ENCODE measurements around the gene FBXO33.
A peak's percentile ranks its signal among the peaks of the same experiment; 100 is the strongest.

Gene FBXO33

DNA sequence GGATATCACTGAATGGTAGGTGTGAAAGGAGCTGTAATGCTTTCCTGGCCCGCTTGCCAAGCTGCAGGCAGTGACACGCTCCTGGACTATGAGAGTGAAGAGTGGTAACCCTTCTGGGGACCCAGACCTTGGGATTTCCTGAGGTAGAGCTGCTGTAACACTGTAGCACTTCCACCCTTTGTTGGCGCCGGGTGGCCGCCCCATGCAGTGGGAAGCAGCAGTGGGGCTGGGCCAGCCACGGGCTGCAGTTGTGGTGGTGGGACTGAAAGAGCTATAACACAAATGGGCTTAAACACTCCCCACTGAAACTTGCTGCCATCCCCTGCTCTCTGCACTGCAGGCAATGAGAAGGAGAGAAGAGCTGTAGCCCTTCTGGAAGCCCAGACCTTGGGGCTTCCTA is 9.6 kb upstream of the FBXO33 start:
- no peaks in the 10 kb centered on the region for H3K27me3 Mint-ChIP-seq
- H3K27ac Mint-ChIP-seq = no peak overlapping the region
- DNase-seq (no peak), ATAC-seq (replicated peaks) (no peak)
- H3K36me3 Mint-ChIP-seq = peaks cover 2 to 16% of the 10 kb centered on the region in 2 donors
- peaks cover 6 to 11% of the 10 kb centered on the region in 2 donors for H3K4me1 Mint-ChIP-seq
- H3K4me3 Mint-ChIP-seq = no peak overlapping the region
- peaks cover 4 to 5% of the 10 kb centered on the region in 2 donors for H3K9me3 Mint-ChIP-seq

DNA sequence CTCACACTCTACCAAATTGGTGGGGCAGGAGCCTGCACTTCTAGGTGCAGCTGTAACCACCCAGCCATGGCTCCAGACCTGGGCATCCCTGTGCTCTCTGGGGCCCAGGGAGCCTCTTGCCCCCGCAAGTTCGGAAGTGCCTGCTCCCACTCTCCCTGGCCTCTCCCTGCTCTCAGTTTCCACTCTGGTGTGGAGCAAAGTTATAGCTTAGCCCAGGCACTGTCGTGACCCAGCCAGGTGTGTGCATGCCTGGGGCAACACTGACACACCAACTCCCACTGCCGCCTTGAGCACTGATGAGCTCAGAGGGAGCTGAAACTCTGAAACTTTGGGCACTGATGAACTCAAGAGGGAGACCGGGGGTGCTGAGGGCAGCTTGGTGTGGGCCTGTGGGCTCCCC is 8.7 kb upstream of the FBXO33 start:
- ATAC-seq (replicated peaks) (no peak), DNase-seq (no peak)
- H3K27me3 Mint-ChIP-seq = no peaks in the 10 kb centered on the region
- no peak overlapping the region for H3K4me3 Mint-ChIP-seq
- H3K36me3 Mint-ChIP-seq = peaks cover 2 to 16% of the 10 kb centered on the region in 2 donors
- H3K9me3 Mint-ChIP-seq = peaks cover 4 to 5% of the 10 kb centered on the region in 2 donors
- H3K4me1 Mint-ChIP-seq = peaks cover 0 to 2% of the 10 kb centered on the region in 2 donors
- H3K27ac Mint-ChIP-seq = no peak overlapping the region

DNA sequence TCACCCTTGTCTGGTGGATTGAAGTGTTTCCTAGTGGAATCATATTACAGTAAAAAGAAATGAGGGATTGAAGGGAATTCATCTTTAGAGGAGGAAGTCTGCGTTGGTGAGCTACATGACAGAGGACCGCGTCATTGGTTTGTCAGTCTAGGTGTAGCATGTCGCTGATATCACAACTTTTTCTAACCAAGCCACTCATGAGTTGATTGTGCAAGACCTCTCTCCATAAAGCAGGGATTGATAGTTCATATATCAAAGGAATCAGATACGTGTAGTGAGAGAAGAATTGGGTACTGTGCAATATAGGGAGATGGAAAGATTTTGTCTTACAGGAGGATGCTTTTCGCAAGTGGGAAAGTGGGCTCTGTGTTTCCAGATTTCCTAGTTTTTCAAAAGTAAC is 3.0 kb upstream of the FBXO33 start:
- Mint-ChIP-seq H3K4me3 (no peak overlapping the region), H3K9me3 (no peaks in the 10 kb centered on the region)
- ATAC-seq (replicated peaks) = no peak

DNA sequence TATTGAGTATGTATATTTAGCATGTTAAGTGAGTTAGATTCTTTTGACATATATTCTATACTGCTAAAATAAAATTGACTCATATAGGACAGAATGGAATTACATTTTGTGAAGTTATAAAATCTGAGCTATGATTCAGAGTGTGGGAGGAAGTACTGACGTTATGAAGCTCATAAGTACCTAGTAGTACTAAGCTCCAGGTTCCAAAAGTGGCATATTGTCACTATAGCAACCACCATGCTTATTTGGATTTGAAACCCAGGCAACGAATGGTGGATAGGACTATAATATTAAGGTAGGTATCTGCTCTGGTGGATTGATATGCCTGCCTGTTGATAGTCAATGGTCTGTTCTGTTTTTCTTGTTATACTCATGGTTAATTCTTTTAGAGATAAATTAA is 2.2 kb upstream of the FBXO33 start:
- Mint-ChIP-seq H3K9me3 (no peaks in the 10 kb centered on the region), H3K4me1 (peaks cover 18 to 25% of the 10 kb centered on the region in 2 donors), H3K36me3 (peaks cover 0 to under 1% of the 10 kb centered on the region in 2 donors), H3K4me3 (no peak overlapping the region), H3K27me3 (no peaks in the 10 kb centered on the region), H3K27ac (no peak overlapping the region)
- DNase-seq (no peak), ATAC-seq (replicated peaks) (no peak)

More for the DNA sequence above, 3.0 kb upstream of the FBXO33 start:
- no peaks in the 10 kb centered on the region for H3K27me3 Mint-ChIP-seq
- DNase-seq = no peak
- no peak overlapping the region for H3K27ac Mint-ChIP-seq
- H3K4me1 Mint-ChIP-seq = peaks cover 13 to 17% of the 10 kb centered on the region in 2 donors
- H3K36me3 Mint-ChIP-seq = peaks cover 0 to 4% of the 10 kb centered on the region in 2 donors

DNA sequence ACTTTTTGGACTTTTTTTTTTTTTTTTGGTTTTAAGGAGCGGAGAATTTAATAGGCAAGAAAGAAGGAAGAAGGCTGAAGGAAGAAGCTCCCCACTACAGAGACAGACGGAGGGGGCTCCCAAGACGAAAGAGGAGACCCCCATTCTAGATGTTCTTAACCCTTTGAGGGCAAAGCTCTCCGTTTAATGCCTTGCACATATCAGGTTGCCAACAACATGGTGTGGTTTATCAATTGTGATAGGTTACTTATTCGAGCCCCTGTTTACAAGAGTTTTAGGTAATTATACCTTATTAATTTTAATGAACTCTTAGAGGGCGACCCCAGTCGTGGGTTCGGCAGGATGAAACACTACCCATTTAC is 1.2 kb upstream of the FBXO33 start:
- H3K27ac Mint-ChIP-seq = peak overlapping the region; percentile 96
- DNase-seq (no peak), ATAC-seq (replicated peaks) (no peak)
- peaks cover 20 to 33% of the 10 kb centered on the region in 2 donors for H3K4me1 Mint-ChIP-seq
- peak overlapping the region; percentile 97 to 98 for H3K4me3 Mint-ChIP-seq
- no peaks in the 10 kb centered on the region for H3K27me3 Mint-ChIP-seq
- no peaks in the 10 kb centered on the region for H3K36me3 Mint-ChIP-seq
- no peaks in the 10 kb centered on the region for H3K9me3 Mint-ChIP-seq

DNA sequence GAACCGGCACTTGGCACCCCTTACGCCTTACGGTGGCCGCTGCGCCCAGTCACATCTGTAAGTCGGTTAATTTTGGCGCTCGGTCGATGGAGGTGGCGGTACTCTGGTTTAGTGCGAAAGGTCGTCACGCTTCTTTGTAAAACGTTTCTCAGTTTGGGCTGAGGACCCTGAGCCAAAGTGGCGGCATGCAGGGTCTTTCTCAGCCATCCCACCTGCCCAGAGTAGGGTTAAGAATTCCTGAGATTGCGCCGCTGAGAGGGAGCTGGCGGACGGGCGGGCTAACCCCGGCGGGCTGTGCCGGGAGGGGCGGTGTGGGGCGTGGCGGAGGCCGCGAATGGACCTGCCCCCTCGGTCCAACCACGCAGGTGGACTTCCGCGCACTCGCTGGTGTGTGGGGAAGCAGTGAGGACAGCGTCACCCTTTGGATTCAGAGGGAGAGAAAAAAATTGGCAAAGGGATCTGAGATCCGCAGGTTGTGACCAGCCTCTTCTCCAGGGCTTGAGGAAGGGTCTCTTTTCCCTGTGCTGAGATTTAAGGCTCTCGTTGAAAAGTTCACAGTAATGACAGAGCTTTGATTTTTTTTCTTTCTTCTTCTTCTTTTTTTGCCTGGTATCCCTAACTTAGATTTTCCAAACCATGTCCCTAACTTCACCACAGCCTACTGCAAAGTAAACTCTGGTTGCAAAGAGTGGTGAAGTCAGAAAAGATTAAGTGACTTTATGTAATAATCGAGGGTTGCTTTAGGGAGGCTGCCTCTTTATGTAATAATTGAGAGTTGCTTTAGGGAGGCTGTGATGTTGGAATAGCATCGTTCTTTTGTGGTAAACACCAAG is 602 bp upstream of the FBXO33 start:
- peak; percentile 73 to 76 for ATAC-seq (replicated peaks)
- no peaks in the 10 kb centered on the region for H3K9me3 Mint-ChIP-seq

DNA sequence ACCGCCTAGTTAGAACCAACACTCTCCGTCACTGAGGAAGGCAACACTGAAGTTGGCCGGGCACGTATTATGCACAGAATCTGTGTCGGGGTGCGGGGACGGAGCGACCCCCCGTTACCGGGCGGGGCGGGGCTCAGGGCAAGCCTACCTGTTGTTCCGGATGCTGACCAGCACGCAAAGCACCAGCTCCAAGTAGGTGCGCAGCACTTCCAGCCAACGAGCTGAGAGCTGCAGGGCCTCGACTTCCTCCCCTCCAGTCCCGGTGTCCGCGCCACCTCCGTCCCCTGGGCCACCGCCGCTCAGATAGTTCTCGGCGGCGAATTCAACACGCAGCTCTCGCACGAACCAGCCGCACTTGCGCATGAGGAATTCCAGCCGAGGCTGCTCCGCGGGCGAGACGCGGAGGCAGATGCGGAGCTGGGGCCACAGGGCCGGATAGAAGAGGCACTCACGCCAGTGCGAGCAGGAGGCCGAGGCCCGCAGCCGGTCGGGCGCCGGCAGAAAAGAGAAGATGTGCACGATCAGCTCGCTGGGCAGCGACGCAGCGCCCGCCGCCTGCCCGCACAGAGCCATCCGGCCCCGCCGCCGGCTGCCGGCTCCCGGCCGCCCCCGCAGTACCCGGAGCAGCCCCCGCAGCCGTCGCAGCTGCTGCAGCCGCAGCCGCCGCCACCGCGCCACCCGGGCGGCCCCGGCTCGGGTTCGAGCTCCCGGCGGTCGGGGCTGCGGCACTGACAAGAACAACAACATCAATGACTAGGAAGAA is 636 bp downstream of the FBXO33 start:
- Mint-ChIP-seq H3K4me3 (peak overlapping the region; percentile 97 to 98), H3K9me3 (no peaks in the 10 kb centered on the region), H3K27ac (peak overlapping the region; percentile 100), H3K36me3 (no peaks in the 10 kb centered on the region), H3K27me3 (no peaks in the 10 kb centered on the region), H3K4me1 (peaks cover 24 to 41% of the 10 kb centered on the region in 2 donors)
- DNase-seq = peak; percentile 47
- ATAC-seq (replicated peaks) = peak; percentile 24 to 28

More for the DNA sequence above, 602 bp upstream of the FBXO33 start:
- Mint-ChIP-seq H3K36me3 (no peaks in the 10 kb centered on the region), H3K27ac (peak overlapping the region; percentile 96), H3K4me1 (peaks cover 22 to 36% of the 10 kb centered on the region in 2 donors), H3K4me3 (peak overlapping the region; percentile 97 to 98), H3K27me3 (no peaks in the 10 kb centered on the region)
- peak; percentile 78 for DNase-seq

DNA sequence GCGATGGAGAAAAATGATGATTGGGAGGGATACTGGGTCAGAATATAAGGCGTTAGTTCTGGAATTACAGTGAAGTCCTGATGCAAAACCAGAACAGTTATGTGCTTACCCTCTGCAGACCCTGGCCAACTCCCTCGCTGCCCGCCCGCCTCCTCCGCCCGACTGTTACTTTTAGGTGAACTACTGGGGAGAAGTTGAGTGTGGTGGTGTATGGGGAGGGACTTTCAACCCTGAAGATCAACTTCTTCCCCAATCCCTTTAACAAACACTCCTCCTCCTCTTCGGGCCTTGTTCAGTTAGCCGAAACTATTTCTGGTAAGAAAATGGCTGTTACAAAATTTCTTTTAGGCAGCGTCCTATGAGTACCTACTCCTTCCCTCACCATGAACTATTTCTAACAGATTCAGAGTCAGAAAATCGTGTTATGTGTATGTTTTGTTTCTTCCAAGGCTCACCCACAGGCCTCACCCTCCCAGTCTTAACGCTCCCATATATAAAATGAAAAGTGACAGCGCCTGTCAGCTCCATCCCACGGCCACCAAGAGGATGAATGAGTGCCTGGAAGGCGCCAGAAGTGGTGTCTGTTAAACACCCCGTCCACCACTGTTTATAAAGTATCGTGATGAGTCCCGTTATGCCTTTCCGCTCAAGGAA is 1.3 kb downstream of the FBXO33 start:
- Mint-ChIP-seq H3K36me3 (no peaks in the 10 kb centered on the region), H3K4me1 (peaks cover 29 to 46% of the 10 kb centered on the region in 2 donors), H3K4me3 (peak overlapping the region; percentile 97 to 98), H3K27me3 (no peaks in the 10 kb centered on the region), H3K9me3 (no peaks in the 10 kb centered on the region), H3K27ac (peak overlapping the region; percentile 99)
- DNase-seq (no peak), ATAC-seq (replicated peaks) (peak in 1 of 2 donors; percentile 5)

DNA sequence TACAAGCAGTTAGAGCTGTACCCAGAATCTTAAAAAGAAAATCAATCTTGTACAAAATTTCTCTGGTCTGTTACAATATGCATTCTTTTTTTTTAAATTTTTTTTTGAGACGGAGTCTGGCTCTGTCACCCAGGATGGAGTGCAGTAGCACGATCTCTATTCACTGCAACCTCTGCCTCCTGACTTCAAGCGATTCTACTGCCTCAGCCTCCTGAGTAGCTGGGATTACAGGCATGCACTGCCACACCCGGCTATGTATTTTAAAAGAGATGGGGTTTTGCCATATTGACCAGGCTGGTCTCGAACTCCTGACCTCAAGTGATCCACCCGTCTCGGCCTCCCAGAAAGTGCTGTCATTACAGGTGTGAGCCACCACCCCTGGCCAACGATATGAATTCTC is 4.1 kb downstream of the FBXO33 start:
- H3K27me3 Mint-ChIP-seq = no peaks in the 10 kb centered on the region
- H3K27ac Mint-ChIP-seq = no peak overlapping the region
- DNase-seq (no peak), ATAC-seq (replicated peaks) (no peak)
- peaks cover 33 to 54% of the 10 kb centered on the region in 2 donors for H3K4me1 Mint-ChIP-seq
- no peak overlapping the region for H3K4me3 Mint-ChIP-seq
- no peaks in the 10 kb centered on the region for H3K36me3 Mint-ChIP-seq
- H3K9me3 Mint-ChIP-seq = no peaks in the 10 kb centered on the region

DNA sequence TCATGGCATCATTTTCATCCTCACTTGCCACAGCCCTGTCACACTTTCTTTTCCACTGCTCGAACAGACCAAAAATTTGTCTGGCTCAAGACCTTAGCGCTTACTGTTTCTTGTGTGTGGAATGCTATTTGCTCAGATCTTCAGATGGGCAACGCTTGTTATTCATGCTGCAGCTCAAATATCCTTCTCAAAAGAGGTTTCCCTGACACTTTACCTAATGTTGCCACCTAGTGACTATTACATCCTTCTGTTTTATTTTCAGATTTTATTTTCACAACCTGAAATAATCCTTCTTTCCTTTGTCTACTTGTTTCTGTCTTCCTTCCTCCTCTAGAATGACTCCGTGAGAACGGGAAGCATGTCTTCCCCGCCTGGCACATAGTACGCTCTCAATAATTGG is 5.6 kb downstream of the FBXO33 start:
- H3K4me3 Mint-ChIP-seq = no peak overlapping the region
- DNase-seq = no peak

DNA sequence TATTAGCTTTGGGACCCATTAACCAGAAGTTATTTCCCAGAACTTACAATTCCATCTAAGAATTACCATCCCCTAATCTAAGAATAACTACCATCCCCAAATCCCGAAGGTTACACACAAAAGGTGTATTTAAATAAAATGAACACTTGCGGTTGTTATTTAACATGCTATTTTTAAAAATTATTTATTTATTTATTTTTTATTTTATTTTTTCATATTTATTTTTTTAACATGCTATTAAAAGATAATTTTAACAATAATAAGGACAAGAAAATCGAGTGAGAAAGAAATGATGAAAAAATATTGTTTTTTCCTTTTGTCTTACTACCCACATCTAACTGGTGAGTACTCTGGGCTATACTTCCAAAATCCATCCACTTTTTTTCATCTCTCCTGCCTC is 6.3 kb downstream of the FBXO33 start:
- Mint-ChIP-seq H3K36me3 (peaks cover 7 to 10% of the 10 kb centered on the region in 2 donors), H3K27ac (no peak overlapping the region), H3K4me3 (no peak overlapping the region), H3K9me3 (no peaks in the 10 kb centered on the region), H3K4me1 (peaks cover 34 to 65% of the 10 kb centered on the region in 2 donors), H3K27me3 (no peaks in the 10 kb centered on the region)
- ATAC-seq (replicated peaks) (no peak), DNase-seq (no peak)

More for the DNA sequence above, 5.6 kb downstream of the FBXO33 start:
- Mint-ChIP-seq H3K27me3 (no peaks in the 10 kb centered on the region), H3K27ac (no peak overlapping the region), H3K9me3 (no peaks in the 10 kb centered on the region), H3K4me1 (peaks cover 36 to 62% of the 10 kb centered on the region in 2 donors), H3K36me3 (peaks cover 3 to 4% of the 10 kb centered on the region in 2 donors)
- no peak for ATAC-seq (replicated peaks)

DNA sequence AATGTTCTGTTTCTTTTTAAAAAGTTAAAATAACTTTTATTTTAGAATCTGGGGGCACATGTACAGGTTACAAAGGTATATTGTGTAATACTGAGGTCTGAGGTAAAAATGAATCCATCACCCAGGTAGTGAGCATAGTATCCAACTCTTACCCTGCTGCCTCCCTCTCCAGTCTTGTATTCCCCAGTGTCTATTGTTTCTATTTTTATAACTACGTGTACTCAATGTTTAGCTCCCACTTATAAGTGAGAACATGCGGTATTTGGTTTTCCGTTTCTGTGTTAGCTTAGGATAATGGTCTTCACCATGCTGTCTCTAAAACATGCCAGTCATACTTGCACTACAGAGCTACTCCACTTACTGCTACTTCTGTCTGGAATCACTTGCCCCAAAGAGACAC is 8.4 kb downstream of the FBXO33 start:
- H3K27me3 Mint-ChIP-seq = no peaks in the 10 kb centered on the region
- peaks cover 11 to 15% of the 10 kb centered on the region in 2 donors for H3K36me3 Mint-ChIP-seq
- no peak overlapping the region for H3K27ac Mint-ChIP-seq
- ATAC-seq (replicated peaks) = no peak
- no peak for DNase-seq
- H3K4me3 Mint-ChIP-seq = no peak overlapping the region
- H3K4me1 Mint-ChIP-seq = peaks cover 22 to 48% of the 10 kb centered on the region in 2 donors
- no peaks in the 10 kb centered on the region for H3K9me3 Mint-ChIP-seq

DNA sequence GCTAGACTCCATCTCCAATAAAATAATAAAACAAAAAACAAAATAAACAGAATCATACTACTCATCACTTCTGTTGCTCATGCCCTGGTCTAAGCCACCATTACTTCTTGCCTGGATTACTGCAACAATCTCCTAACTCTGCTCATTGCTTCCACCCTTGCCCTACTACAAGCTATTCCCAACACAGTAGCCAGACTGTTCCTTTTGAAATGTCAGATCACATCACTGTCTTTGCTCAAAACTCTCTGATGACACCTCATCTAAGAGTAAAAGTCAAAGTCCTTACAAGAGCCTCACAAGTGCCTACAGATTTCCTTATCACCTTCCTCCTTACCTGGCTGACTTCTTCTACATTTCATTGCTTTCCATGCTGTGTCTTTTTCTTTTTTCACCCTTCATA is 10.0 kb downstream of the FBXO33 start:
- Mint-ChIP-seq H3K4me3 (no peak overlapping the region), H3K27ac (no peak overlapping the region), H3K9me3 (peaks cover 0 to under 1% of the 10 kb centered on the region in 2 donors), H3K4me1 (peaks cover 18 to 41% of the 10 kb centered on the region in 2 donors), H3K27me3 (no peaks in the 10 kb centered on the region), H3K36me3 (peaks cover 12 to 17% of the 10 kb centered on the region in 2 donors)
- ATAC-seq (replicated peaks) = no peak
- no peak for DNase-seq

DNA sequence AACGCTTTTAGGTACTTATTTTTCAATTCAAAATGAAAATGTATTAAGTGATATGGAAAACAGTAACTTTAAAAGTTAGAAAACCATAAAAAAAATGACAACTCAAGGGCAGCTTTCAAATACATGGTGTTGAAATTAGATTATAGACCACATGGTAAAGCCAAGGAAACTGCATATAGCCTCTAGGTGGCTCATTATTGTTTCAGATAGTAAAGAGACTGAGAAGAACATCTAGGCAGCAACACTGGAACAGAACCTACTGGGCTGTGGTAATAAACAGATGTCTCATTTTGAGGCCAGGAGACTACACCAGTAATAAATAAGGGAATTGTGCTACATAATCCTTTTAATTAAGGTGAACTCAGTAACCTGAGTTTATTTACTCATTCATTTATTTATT is 13.0 kb downstream of the FBXO33 start:
- ATAC-seq (replicated peaks) = no peak
- Mint-ChIP-seq H3K36me3 (peaks cover 28 to 39% of the 10 kb centered on the region in 2 donors), H3K4me1 (peaks cover 11 to 31% of the 10 kb centered on the region in 2 donors), H3K27me3 (no peaks in the 10 kb centered on the region), H3K4me3 (no peak overlapping the region), H3K27ac (no peak overlapping the region), H3K9me3 (peaks cover 9 to 11% of the 10 kb centered on the region in 2 donors)
- no peak for DNase-seq
